GM21529 (cell line): ENCODE results near the gene CYTH1.

Source experiments
- ATAC-seq: cut with Tn5 transposase; IDR thresholded peaks from one replicate; pipeline ENCODE4 v1.9.1; 2021; ENCODE audit not compliant: unreplicated experiment

The CYTH1 gene

GRCh38 chr17:78805301-78805700 lies 23.2 kb upstream of the CYTH1 start:
- no peak for ATAC-seq

DNA sequence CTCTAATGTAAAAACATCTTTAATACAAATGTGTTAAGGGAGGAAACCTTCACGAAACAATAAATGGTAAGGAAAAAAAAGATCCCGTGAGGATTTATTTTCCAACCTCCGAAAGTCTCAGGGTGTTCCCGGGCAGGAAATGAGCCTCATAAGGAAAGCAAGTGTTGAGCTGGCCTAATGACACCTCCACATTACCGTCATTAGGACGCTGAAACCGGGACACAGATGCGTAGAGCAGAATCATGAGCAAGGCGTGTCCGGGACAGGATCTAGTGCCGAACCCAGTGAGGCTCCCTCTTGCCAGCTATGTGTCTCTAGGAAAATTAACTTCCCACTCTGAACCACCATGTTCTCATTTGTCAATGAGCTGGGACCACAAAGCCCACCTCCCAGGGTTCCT lies 22.7 kb upstream of the CYTH1 start:
- ATAC-seq = no peak

- no peak for ATAC-seq
Observed at GRCh38 chr17:78803186-78803845, 21.2 kb upstream of the CYTH1 start.

DNA sequence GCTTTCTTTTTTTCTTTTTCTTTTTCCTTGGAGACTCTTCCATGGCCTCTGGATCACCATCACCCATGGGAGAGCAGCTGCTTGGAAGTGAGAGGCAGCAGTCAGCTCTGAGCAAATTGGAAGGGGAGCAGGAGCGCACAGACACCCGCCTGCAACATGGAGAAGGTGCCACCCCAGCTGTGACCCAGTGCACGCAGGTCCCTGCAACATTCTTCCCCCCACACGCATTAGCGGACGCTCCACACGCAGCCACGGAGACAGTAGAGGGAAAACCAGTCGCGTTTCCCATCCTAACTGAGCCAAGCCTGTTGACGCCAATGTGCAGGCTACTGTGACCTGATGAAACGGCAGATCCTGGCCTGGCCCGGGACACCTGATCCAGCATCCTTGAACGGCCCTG lies 20.4 kb upstream of the CYTH1 start:
- no peak for ATAC-seq

- no peak for ATAC-seq
Observed at GRCh38 chr17:78802008-78802407, 19.9 kb upstream of the CYTH1 start.

DNA sequence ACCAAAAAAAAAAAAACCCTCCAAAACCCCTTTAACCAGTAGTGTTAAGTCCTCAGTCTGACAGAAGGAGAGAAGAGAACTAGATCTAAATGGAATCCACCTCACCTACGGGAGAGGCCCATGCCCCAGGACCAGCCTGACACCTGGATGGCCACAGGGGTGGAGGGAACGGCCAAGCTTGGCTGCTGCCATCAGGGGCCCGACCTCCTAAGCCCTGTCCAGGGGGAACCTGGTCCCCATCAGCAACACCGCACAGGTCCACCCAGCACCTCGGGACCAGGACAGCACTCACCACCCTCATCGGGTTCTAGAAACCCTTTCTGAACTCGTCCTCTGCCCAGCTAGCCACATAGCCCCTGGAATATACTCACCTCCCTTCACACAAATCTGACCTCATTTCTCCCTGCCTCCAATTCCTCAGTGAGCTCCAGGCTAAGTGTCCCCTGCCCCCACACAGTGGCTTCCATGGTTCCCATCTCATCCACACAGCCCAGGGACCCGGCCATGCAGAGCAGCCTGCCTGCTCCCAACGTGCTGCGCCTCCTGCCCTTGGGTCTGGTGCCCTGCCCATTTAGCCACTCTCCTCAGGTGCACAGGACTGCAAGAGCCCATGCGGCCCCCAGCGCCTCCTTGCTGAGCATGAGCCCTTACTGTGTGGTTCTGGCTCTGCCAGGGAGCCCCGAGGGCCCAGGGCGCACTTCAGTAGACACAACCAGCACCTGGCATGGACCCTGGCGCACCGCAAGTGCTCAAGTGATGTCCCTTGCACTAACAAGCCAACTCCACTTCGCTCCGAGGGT lies 18.3 kb upstream of the CYTH1 start:
- no peak for ATAC-seq

DNA sequence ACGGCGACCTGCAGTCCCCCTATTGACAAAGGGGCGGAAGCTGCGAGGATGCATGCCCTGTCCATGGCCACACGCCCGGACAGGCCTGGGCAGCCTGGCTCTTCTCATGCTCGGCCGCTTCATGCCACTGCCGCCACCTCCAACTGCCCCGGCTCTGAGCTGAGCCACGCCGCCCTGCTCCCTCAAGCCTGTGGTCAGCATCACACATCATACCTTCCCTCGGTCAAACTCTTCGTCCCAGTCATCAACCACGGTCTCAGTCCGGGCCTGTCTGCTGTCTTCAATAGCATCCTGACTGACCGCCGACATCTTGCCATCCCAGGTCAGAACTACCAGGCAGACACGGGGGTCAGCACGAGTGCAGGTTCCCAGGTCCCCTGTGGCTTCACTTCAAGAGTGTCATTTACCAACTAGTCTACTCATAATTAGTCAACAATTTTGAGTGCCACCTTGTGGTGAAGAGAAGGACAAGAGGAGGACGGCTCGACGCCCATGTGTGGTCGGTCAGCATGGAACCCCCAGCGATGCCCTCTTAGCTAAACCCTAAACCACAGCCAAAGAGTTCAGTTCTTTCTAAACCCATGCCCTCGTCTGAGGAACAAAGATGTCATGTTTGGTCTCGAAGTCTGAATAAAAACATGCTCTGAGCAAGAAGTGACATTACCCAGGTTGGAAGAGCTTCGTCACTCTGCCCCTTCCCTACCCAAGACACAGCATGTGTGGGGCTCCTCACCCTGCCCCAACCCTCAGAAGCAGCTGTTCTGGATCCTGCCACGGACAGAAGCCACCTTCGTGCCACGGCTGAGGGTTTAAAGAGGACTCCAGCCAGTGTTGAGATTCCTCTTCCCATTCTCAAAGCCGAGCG lies 16.9 kb upstream of the CYTH1 start:
- no peak for ATAC-seq

DNA sequence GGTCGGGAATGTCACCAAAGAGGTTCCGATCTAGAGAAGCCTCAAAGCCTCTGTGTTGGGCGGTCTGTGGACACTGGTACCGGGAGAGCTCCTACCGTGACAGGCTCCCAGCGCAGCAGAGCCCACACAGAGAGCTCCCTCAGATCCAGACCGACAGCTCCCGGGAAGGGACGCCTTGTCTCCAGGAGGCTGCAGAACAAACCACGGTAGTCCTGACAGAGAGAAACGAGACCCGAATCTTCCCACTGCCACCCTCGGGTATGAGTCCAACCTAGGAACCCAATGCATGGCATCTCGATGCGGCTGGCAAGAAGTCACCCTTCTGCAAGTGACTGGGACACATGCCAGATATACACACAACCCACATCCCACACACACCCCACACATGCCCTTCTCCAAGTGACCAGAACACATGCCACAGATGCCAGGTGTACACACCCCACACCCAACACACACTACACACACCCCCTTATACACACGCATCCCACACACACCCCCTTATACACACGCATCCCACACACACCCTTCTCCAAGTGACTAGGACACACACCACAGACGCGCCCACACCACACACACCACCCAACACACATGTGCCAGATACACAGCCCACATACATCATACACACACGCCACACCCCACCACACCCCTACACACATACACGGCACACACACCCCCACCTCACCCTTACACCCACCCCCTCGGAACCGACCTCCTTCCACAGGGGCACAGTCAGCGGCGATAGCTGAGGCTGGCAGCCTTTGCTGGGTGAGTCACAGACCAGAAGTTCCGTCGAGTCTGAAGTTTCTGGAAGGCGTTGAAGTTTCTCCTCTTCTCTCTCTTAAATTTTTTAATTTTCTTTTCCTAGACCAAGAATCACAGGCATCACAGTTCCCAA lies 15.9 kb upstream of the CYTH1 start:
- ATAC-seq = no peak

DNA sequence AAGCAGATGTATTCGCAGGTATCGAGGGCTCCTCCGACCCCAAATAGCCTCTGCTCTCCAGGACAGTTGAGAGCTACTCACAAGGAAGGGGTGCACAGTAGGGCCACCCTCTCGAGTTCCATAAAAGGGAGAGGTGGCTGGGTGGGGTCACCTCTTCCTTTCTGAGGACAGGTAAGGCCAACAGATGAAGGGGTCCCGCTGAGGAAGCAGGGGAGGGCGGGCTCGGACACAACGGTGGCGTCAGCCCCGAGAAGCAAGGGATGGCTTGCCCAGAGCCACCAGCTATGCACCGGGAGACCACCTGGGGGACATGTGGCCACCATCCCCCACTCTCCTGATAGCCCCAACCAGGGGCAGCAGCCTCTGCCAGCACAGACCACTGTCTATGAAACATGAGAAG lies 15.1 kb upstream of the CYTH1 start:
- ATAC-seq = no peak

- no peak for ATAC-seq
Observed at GRCh38 chr17:78796517-78796900, 14.4 kb upstream of the CYTH1 start.

GRCh38 chr17:78795861-78796516 lies 13.9 kb upstream of the CYTH1 start:
- ATAC-seq = no peak

- ATAC-seq = no peak
Observed at GRCh38 chr17:78794864-78795640, 13.0 kb upstream of the CYTH1 start.

DNA sequence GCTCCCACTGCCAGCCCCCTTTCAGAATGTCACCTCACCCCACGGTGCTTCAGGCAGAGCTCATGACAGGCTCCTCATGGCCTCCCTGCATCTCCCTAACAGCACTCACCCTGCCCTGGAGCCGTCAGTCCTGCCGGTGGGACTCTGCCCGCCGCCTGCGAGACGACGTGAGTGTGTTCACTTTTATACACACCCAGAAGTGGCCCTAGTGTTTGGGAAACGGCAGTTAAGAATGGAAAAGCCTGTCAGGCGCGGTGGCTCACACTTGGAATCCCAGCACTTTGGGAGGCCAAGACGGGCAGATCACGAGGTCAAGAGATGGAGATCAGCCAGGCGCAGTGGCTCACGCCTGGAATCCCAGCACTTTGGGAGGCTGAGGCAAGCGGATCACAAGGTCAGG lies 12.3 kb upstream of the CYTH1 start:
- no peak for ATAC-seq

DNA sequence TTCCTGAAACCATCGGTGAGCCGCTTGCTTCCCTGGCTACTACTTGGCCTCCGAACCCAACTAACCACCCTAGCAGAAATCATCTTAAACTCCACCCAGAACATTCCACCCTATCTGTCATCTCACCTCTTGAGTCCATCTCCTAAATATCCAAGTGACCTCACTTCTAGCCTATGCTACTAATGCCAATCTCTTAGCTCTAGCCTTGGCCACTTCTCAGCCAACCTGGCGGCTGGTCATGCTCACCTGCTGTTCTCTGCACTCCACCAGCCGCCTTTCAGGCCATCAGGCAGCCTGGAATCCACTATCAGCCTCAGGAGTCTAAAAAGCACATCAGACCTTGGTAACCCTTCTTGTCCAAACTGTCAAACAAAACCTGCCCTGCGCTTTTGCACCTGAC lies 11.9 kb upstream of the CYTH1 start:
- ATAC-seq = no peak

- ATAC-seq = no peak
Observed at GRCh38 chr17:78793415-78793814, 11.3 kb upstream of the CYTH1 start.

DNA sequence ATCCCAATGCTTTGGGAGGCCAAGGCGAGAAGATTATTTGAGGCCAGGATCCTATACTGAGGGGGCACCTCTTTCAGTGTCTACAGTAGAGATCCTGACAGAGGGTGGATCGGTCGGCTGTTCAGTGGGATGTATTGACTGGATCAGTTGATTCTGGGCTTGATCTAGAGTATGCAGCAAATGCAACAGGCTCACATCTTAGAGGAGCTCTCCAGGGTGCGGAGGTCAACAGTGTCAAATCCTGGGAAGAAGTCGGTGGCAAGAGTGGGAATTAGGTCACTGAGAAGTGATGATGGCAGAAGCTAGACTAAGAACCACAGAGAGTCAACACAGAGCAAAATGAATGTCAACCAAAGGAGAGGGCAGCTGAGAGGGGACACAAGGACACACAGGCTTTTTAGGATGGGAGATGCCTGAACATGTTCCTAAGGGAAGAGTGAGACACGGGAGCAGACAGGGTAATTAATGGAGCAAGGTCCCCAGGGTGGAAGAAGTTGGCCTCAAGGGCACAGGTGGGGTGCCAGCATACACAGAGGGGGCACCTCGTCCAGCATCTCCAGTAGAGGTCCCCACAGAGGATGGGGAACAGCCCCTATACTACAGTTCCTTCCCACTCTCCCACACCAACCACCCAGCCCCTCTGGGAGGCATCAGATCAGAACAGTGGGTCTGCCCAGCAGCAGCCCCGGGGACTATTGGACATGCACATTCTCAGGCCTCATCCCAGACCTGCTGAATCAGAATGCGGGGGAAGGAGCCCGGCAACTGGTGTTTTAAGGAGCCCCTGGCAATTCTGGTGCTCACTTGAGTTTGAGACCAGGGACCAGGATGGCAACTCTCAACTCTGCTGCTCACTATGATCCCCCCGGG lies 10.0 kb upstream of the CYTH1 start:
- no peak for ATAC-seq

DNA sequence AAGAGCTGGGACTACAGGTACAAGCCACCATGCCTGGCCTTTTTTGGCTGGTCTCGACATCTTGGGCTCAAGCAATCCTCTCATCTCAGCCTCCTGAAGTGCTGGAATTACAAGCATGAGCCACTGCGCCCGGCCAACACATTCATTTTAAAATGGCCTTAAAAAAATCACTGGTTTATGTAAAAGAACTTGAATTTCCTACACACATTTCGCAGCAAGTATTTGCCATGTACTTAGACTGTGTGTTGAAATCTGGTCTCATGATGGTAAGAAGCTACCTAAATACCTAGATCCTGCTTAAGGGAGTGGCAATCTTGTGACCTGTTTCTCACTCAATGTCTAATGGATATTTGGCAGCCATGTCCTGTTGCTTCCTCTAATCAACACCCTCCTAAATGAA lies 8.5 kb upstream of the CYTH1 start:
- ATAC-seq = no peak

- no peak for ATAC-seq
Observed at GRCh38 chr17:78789663-78790181, 7.6 kb upstream of the CYTH1 start.
